Measurements from ENCODE around the gene DYRK2.

Gene DYRK2

GRCh38 chr12:67693894-67694293, 45.3 kb downstream of the DYRK2 start:
- no peak overlapping the region for H3K4me3 ChIP-seq (ENCODE audit: low read depth, low read length)
- no peak for DNase-seq (ENCODE audit: low read depth)
- in situ Hi-C loops (cut with HindIII; ENCODE audit: low sequenced_read_pairs) = no loop called here
- TF ChIP-seq CTCF (IDR thresholded peaks at IDR 0.05; ENCODE audit: low read depth, low read length, missing control alignments) = no peak

- in situ Hi-C loops (cut with HindIII; ENCODE audit: low sequenced_read_pairs) = no loop called here
- DNase-seq (ENCODE audit: low read depth) = no peak
- TF ChIP-seq CTCF (IDR thresholded peaks at IDR 0.05; ENCODE audit: low read depth, low read length, missing control alignments) = no peak
- H3K4me3 ChIP-seq (ENCODE audit: low read depth, low read length) = no peak overlapping the region
Measured at GRCh38 chr12:67694306-67694900, 45.9 kb downstream of the DYRK2 start.

- no peak overlapping the region for H3K4me3 ChIP-seq (ENCODE audit: low read depth, low read length)
- DNase-seq (ENCODE audit: low read depth) = no peak
- TF ChIP-seq CTCF (IDR thresholded peaks at IDR 0.05; ENCODE audit: low read depth, low read length, missing control alignments) = no peak
- in situ Hi-C loops (cut with HindIII; ENCODE audit: low sequenced_read_pairs) = no loop called here
Measured at GRCh38 chr12:67695974-67696373, 47.4 kb downstream of the DYRK2 start.

GRCh38 chr12:67697443-67697842, 48.9 kb downstream of the DYRK2 start:
- H3K4me3 ChIP-seq (ENCODE audit: low read depth, low read length) = no peak overlapping the region
- in situ Hi-C loops (cut with HindIII; ENCODE audit: low sequenced_read_pairs) = no loop called here
- no peak for TF ChIP-seq CTCF (IDR thresholded peaks at IDR 0.05; ENCODE audit: low read depth, low read length, missing control alignments)
- DNase-seq (ENCODE audit: low read depth) = peak; percentile 27

GRCh38 chr12:67697967-67698366, 49.4 kb downstream of the DYRK2 start:
- no peak overlapping the region for H3K4me3 ChIP-seq (ENCODE audit: low read depth, low read length)
- no peak for TF ChIP-seq CTCF (IDR thresholded peaks at IDR 0.05; ENCODE audit: low read depth, low read length, missing control alignments)
- no peak for DNase-seq (ENCODE audit: low read depth)
- in situ Hi-C loops (cut with HindIII; ENCODE audit: low sequenced_read_pairs) = no loop called here

- no peak for TF ChIP-seq CTCF (IDR thresholded peaks at IDR 0.05; ENCODE audit: low read depth, low read length, missing control alignments)
- DNase-seq (ENCODE audit: low read depth) = no peak
- H3K4me3 ChIP-seq (ENCODE audit: low read depth, low read length) = peak overlapping the region; percentile 13
- in situ Hi-C loops (cut with HindIII; ENCODE audit: low sequenced_read_pairs) = no loop called here
Measured at GRCh38 chr12:67698672-67699581, 50.4 kb downstream of the DYRK2 start.

Data from astrocyte of the cerebellum (primary cell).